GM18499 (cell line): ENCODE results near the gene FBXW12.

Experiments
- ATAC-seq: cut with Tn5 transposase; IDR thresholded peaks from one replicate; pipeline ENCODE4 v1.9.1; 2021; ENCODE audit warnings: moderate number of reproducible peaks; ENCODE audit not compliant: insufficient read depth, unreplicated experiment

Gene FBXW12

GRCh38 chr3:48432411-48433371 lies 60.7 kb downstream of the FBXW12 start:
- ATAC-seq, result no peak

- no peak for ATAC-seq
Measured at GRCh38 chr3:48433472-48434118, 61.6 kb downstream of the FBXW12 start.

- no peak for ATAC-seq
Measured at GRCh38 chr3:48434591-48435222, 62.7 kb downstream of the FBXW12 start.

- ATAC-seq, result no peak
Measured at GRCh38 chr3:48435223-48435595, 63.2 kb downstream of the FBXW12 start.

GRCh38 chr3:48435774-48436476 lies 63.9 kb downstream of the FBXW12 start:
- ATAC-seq, result no peak

GRCh38 chr3:48436477-48436787 lies 64.4 kb downstream of the FBXW12 start:
- ATAC-seq, result no peak

- ATAC-seq, result no peak
Measured at GRCh38 chr3:48436855-48437254, 64.8 kb downstream of the FBXW12 start.

GRCh38 chr3:48437812-48438211 lies 65.8 kb downstream of the FBXW12 start:
- ATAC-seq, result no peak

GRCh38 chr3:48439820-48440589 lies 68.0 kb downstream of the FBXW12 start, which contains the start of the genes CCDC51 and TMA7:
TSS of gene CCDC51 (minus strand) at chr3:48440119. CDS start at chr3:48435128, 4,991 bp downstream.
TSS of gene TMA7 (plus strand) at chr3:48440257. CDS start at chr3:48440297, 40 bp downstream.
- ATAC-seq, result peak; percentile 79

GRCh38 chr3:48440590-48440958 lies 68.6 kb downstream of the FBXW12 start:
- no peak for ATAC-seq

- no peak for ATAC-seq
Measured at GRCh38 chr3:48441940-48442339, 69.9 kb downstream of the FBXW12 start.
